Epidermal melanocyte (primary cell): Measurements from ENCODE around the gene SCLT1.
"Not testable (repeated sequence)": the region's sequence is repeated elsewhere in the genome, so short reads cannot be mapped to it uniquely, and the experiment has no call there.

Experiments used
- DNase-seq: peaks from one replicate; pipeline ENCODE4 v3.0.0; 2011; ENCODE audit warnings: low spot score; ENCODE audit not compliant: insufficient read length

Gene SCLT1

GRCh38 chr4:129093191-129093920 is at the start of gene SCLT1:
Gene SCLT1 (minus strand): TSS chr4:129093539. CDS start chr4:129093103, 436 bp downstream.
- peak; percentile 81 for DNase-seq

- no peak for DNase-seq
These were observed 47.2 kb upstream of the SCLT1 start for GRCh38 chr4:129140521-129140920.

GRCh38 chr4:129138810-129139496 is 45.6 kb upstream of the SCLT1 start:
- DNase-seq = no peak

DNA sequence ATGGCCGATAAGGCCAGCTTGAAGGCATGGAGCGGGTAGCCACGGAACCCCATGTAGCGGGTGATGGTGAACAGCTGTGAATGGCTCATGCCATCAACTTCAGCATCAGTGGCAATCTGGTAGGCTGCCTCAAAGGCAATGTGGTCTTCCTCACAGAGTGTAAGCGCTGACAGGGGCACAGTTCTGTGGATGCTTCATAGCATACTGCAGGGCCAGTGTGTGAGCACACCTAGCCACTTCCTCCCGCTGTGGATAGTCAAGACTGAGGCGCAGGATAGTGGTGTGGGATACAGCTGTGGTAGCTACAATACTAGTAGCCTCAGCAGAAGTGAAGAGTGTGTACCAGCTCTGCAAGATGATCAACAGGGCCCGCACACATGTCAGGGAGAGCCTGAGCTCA is 43.1 kb upstream of the SCLT1 start:
- DNase-seq = no peak

- no peak for DNase-seq
These were observed 38.0 kb upstream of the SCLT1 start for GRCh38 chr4:129131343-129131742.

- DNase-seq = no peak
These were observed 35.8 kb upstream of the SCLT1 start for GRCh38 chr4:129129143-129129542.

DNA sequence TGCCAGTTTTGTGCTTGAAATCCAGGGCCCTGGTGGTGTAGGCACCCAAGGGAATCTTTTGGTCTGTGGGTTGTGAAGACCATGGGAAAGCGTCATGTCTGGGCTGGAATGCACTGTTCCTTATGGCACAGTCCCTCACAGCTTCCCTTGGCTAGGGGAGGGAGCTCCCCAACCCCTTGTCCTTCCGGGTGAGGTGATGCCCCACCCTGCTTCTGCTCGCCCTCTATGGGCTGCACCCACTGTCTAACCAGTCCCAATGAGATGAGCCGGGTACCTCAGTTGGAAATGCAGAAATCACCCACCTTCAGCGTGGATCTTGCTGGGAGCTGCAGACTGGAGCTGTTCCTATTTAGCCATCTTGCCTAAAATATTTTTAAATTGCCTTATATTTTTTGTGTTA is 33.3 kb upstream of the SCLT1 start:
- not testable (repeated sequence) for DNase-seq

DNA sequence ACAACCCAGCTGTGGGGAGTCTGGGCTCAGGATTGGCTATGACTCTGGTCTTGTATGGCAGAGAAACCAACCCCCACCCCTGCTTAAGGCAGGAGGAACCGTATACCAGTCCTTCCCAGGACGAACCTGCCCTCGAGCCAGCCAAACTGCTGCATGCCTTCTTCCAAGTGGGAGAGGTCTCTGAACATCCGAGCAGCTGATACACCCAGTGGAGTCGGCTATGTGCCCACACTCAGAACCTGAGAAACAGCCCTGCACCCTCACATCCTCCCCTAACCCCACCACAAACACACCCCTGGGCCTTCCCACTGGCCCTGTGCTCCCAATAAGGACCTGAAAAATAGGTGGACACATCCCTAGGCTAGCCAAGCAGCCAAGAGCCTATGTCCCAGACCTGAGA is 24.4 kb upstream of the SCLT1 start:
- no peak for DNase-seq

GRCh38 chr4:129113919-129114318 is 20.6 kb upstream of the SCLT1 start:
- no peak for DNase-seq

GRCh38 chr4:129113434-129113833 is 20.1 kb upstream of the SCLT1 start:
- DNase-seq = no peak

DNA sequence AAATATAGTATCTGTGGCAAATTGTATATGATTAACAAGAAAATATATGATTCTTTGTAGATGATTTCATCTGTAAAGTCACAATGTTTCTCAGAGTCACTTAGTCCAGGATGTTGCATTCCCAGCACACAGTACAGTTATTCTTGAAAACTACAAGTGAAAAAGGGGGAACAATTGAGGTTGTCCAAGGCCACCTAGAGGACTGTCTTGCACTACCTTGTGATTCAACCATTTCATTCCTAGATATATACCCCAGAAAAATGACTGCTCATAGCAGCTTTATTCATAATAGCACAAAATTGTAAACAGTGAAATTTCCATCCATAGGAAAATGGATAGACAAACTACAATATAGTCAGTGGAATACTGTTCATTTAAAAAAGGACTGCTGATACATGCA is 18.6 kb upstream of the SCLT1 start:
- DNase-seq = no peak

- no peak for DNase-seq
These were observed 17.6 kb upstream of the SCLT1 start for GRCh38 chr4:129110931-129111330.

GRCh38 chr4:129109965-129110824 is 16.9 kb upstream of the SCLT1 start:
- no peak for DNase-seq

GRCh38 chr4:129098531-129099001 is 5.2 kb upstream of the SCLT1 start:
- DNase-seq = no peak

DNA sequence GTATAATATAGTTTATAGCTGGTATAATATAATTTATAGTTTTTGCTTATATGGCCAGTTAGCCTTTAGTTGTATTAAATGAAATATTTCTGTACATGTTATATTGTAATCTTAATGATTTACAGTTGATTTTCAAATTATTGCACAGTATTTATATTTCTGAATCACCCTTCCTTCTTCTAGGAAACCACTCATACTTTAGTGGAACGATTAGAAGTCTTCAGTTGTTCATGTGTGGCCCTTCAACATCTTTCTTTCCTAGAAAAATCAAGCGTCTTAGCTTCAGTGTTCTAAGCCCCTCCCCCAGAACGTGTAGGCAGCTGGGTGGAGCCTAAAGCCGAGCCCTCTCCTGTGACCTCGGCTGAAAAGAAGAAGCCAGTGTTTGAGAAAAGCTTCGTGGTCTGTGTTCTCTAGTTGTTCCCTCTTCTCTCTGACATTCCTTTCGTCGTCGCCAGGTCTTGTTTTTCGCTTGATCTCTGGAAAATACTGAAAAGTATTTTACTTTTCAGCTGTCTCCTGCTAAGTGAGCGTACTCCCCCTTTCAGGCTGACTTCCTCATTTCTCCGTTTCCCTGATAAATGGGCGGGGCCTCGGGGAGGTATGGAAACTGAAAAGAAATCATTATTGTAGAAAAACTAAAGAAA is 2.6 kb upstream of the SCLT1 start, which contains the start of gene C4orf33:
C4orf33 (plus strand) TSS at position 342 of the 644 bp plus-strand sequence. CDS start 6,459 bp downstream, outside the sequence.
- peak; percentile 62 for DNase-seq

- no peak for DNase-seq
These were observed 1.0 kb upstream of the SCLT1 start for GRCh38 chr4:129094347-129094746.

DNA sequence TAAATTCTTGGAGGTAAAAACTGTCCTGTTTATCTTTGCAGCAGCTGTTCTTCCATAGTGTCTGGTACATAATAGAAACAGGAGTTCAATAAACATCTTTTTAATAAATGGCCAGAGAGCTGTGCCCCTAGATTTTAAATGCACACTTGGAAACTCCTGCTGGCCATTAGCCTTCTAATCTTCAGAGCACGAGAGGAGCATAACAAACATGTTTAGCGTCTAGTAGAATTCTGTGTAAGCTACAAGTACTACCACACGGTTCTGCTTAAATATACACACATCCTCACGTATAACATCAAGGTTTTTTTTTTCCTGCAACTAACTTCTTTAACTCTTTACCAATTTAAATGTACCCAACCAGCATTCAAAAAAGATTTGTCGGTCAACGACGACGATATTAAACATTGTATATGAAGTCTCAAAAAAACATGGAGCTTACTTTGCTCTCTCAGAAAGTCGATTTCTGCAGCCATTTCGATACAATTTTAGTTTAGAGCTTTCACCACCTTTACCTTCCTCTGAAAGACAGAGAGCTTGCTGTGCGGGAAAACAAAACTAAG is 628 bp downstream of the SCLT1 start:
- DNase-seq = no peak

GRCh38 chr4:129087516-129087915 is 5.8 kb downstream of the SCLT1 start:
- no peak for DNase-seq

- DNase-seq = no peak
These were observed 7.9 kb downstream of the SCLT1 start for GRCh38 chr4:129085472-129085871.

DNA sequence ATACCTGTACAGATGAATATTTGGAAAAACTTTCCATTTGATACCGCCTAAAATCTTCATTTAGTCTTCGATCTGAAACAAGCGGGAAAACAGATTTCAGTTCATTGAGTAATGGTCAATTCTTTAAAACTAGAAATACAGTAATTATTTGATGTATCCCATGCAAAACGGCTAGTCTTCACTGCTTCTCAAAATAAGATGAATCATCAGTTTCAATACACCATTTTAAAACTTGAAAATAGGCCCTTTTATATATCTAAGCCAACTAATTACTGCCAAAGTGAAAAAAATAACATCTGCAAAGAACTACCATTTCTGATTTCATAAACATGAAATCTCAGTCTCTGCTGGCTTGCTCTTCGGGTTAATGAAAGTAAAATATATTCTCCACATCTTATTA is 11.0 kb downstream of the SCLT1 start:
- no peak for DNase-seq

DNA sequence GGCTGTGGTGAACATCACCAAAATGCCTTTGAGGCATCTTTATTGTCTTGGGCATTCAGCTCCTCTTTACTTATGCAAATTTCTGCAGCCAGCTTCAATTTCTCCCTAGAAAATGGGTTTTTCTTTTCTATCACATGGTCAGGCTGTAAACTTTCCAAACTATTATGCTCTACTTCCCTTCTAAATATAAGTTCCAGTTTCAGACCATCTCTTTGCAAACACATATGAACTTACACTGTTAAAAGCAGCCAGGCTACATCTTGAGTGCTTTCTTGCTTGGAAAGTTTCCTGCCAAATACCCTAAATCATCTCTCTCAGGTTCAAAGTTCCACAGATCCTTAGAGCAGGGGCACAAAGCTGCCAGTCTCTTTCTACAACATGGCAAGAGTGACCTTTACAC is 13.2 kb downstream of the SCLT1 start:
- no peak for DNase-seq
